Endodermal cell (in vitro differentiated cells): ENCODE measurements around the gene APBB1IP. TPM values are rescaled to one million over a fixed set of nuclear protein-coding genes. Genes with fewer than 3 reads are reported as not detected.
A peak's percentile ranks its signal among the peaks of the same experiment; 100 is the strongest.

Source experiments
- DNase-seq: peaks from one replicate; pipeline ENCODE4 v3.0.0-alpha.2; 2017
- H3K27ac ChIP-seq: 2 replicates; pipeline ENCODE4 v1.5.1; 2013; ENCODE audit warnings: mild to moderate bottlenecking, low read depth, low read length, moderate library complexity
- H3K27me3 ChIP-seq: 2 replicates; pipeline ENCODE4 v1.6.1; 2013; ENCODE audit warnings: mild to moderate bottlenecking, low read length, moderate library complexity; ENCODE audit not compliant: insufficient read depth, control insufficient read depth, poor library complexity, severe bottlenecking
- H3K36me3 ChIP-seq: 2 replicates; pipeline ENCODE4 v1.7.0; 2013; ENCODE audit warnings: mild to moderate bottlenecking, low read length, moderate library complexity; ENCODE audit not compliant: control insufficient read depth, insufficient read depth
- H3K4me1 ChIP-seq: one replicate; pipeline ENCODE4 v1.7.0; 2013; ENCODE audit warnings: low read length; ENCODE audit not compliant: control insufficient read depth, insufficient read depth
- H3K4me3 ChIP-seq: 2 replicates; pipeline ENCODE4 v1.5.1; 2013; ENCODE audit warnings: mild to moderate bottlenecking, low read length, moderate library complexity
- H3K9ac ChIP-seq: 2 replicates; pipeline ENCODE4 v1.6.1; 2013; ENCODE audit warnings: mild to moderate bottlenecking, low read length, moderate library complexity; ENCODE audit not compliant: poor library complexity, severe bottlenecking; ENCODE audit errors: extremely low read depth
- H3K9me3 ChIP-seq: 2 replicates; pipeline ENCODE4 v1.6.1; 2013; ENCODE audit warnings: mild to moderate bottlenecking, low read length, moderate library complexity; ENCODE audit not compliant: control insufficient read depth
- H3K27ac Mint-ChIP-seq: 2 replicates; pipeline ENCODE4 v1.8.0; 2020; ENCODE audit warnings: mixed read lengths
- H3K27me3 Mint-ChIP-seq: 2 replicates; pipeline ENCODE4 v1.8.0; 2021; ENCODE audit warnings: mild to moderate bottlenecking, mixed read lengths; ENCODE audit not compliant: insufficient read depth
- H3K36me3 Mint-ChIP-seq: 2 replicates; pipeline ENCODE4 v1.8.0; 2020; ENCODE audit warnings: low read depth, mixed read lengths
- H3K4me1 Mint-ChIP-seq: 2 replicates; pipeline ENCODE4 v1.8.0; 2020; ENCODE audit warnings: mixed read lengths
- H3K4me3 Mint-ChIP-seq: 2 replicates; pipeline ENCODE4 v1.8.0; 2020; ENCODE audit warnings: mild to moderate bottlenecking, moderate library complexity, mixed read lengths
- H3K9me3 Mint-ChIP-seq: 2 replicates; pipeline ENCODE4 v1.8.0; 2020; ENCODE audit warnings: mild to moderate bottlenecking, mixed read lengths
- WGBS, 2 experiments: methylation state at CpG; one replicate each; pipeline versions ENCODE4 v1.1.5 to v1.1.7; 2013; ENCODE audit warnings: missing lambda C conversion rate in 2 of 2, mixed read lengths in 1 of 2; ENCODE audit not compliant: insufficient coverage in 1 of 2, insufficient read length in 1 of 2; 5-methylcytosine and 5-hydroxymethylcytosine counted together
- total RNA-seq, 2 donors: library from RNA; stranded (reverse); fragmentation: NEBNext Ultra II Directional in 1 of 2; extraction: Animal tissue kit (Norgen Biotek cat#: 25700) in 1 of 2; gene quantifications; 2 replicates in 1 of 2; 3 replicates in 1 of 2; pipeline ENCODE4 v1.2.1, GENCODE V29; 2021
- TF ChIP-seq, protein P1 (sequence below): fragments of 200-600 bp; sonication (generic); conservative IDR thresholded peaks from 2 replicates; pipeline ENCODE4 v1.5.0; 2021; ENCODE audit warnings: antibody characterized with exemption, mild to moderate bottlenecking

APBB1IP gene
- total RNA-seq, 2 donors from 2014 or later = 0.24 TPM

DNA sequence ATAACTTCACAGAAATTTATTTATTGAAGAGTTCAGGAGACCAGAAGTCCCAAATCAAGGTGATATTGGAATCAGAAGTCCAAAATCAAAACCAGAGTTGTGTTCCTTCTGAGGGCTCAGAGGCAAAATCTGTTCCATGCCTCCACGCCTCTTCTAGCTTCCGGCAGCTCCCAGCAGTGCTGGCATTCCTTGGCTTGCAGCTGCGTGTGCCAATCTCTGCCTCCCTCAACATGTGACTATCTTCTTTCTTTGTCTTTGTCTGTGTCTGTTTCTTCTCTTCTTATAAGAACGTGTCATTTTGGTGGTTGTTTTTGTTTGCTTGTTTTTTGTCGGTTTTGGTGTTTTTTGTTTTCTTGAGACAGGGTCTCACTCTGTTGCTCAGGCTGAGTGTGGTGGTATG lies 116.1 kb downstream of the APBB1IP start:
- H3K4me3 Mint-ChIP-seq = no peak overlapping the region
- peaks cover 5% of the 10 kb centered on the region for H3K4me1 ChIP-seq
- no peaks in the 10 kb centered on the region for H3K27me3 ChIP-seq
- 93 to 100% methylated on average over 1 to 5 of the region's 5 CpGs for WGBS, 2 experiments
- H3K36me3 ChIP-seq = no peaks in the 10 kb centered on the region
- no peaks in the 10 kb centered on the region for H3K9me3 ChIP-seq
- no peaks in the 10 kb centered on the region for H3K36me3 Mint-ChIP-seq
- H3K9ac ChIP-seq = no peak overlapping the region
- no peaks in the 10 kb centered on the region for H3K9me3 Mint-ChIP-seq
- peaks cover 5% of the 10 kb centered on the region for H3K4me1 Mint-ChIP-seq
- no peaks in the 10 kb centered on the region for H3K27me3 Mint-ChIP-seq
- H3K27ac ChIP-seq = no peak overlapping the region
- DNase-seq = no peak
- TF ChIP-seq, protein P1, sequence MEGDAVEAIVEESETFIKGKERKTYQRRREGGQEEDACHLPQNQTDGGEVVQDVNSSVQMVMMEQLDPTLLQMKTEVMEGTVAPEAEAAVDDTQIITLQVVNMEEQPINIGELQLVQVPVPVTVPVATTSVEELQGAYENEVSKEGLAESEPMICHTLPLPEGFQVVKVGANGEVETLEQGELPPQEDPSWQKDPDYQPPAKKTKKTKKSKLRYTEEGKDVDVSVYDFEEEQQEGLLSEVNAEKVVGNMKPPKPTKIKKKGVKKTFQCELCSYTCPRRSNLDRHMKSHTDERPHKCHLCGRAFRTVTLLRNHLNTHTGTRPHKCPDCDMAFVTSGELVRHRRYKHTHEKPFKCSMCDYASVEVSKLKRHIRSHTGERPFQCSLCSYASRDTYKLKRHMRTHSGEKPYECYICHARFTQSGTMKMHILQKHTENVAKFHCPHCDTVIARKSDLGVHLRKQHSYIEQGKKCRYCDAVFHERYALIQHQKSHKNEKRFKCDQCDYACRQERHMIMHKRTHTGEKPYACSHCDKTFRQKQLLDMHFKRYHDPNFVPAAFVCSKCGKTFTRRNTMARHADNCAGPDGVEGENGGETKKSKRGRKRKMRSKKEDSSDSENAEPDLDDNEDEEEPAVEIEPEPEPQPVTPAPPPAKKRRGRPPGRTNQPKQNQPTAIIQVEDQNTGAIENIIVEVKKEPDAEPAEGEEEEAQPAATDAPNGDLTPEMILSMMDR = no peak
- H3K4me3 ChIP-seq = no peak overlapping the region
- no peak overlapping the region for H3K27ac Mint-ChIP-seq

- no peak overlapping the region for H3K4me3 ChIP-seq
- TF ChIP-seq, protein P1 = no peak
- H3K27ac ChIP-seq = no peak overlapping the region
- H3K4me3 Mint-ChIP-seq = no peak overlapping the region
- H3K4me1 ChIP-seq = peaks cover 5% of the 10 kb centered on the region
- no peak overlapping the region for H3K27ac Mint-ChIP-seq
- no peaks in the 10 kb centered on the region for H3K27me3 ChIP-seq
- no peak overlapping the region for H3K9ac ChIP-seq
- H3K4me1 Mint-ChIP-seq = peaks cover 5% of the 10 kb centered on the region
- 85 to 86% methylated on average over 8 of the region's 8 CpGs for WGBS, 2 experiments
- H3K36me3 ChIP-seq = no peaks in the 10 kb centered on the region
- H3K9me3 Mint-ChIP-seq = no peaks in the 10 kb centered on the region
- no peaks in the 10 kb centered on the region for H3K36me3 Mint-ChIP-seq
- DNase-seq = no peak
- H3K9me3 ChIP-seq = no peaks in the 10 kb centered on the region
- H3K27me3 Mint-ChIP-seq = no peaks in the 10 kb centered on the region
Measured at GRCh38 chr10:26555719-26556368, 117.7 kb downstream of the APBB1IP start.

- no peak overlapping the region for H3K4me3 ChIP-seq
- DNase-seq = peak; percentile 71
- no peak overlapping the region for H3K9ac ChIP-seq
- Mint-ChIP-seq H3K4me3 (no peak overlapping the region), H3K27me3 (no peaks in the 10 kb centered on the region), H3K4me1 (peaks cover 7% of the 10 kb centered on the region), H3K36me3 (no peaks in the 10 kb centered on the region), H3K9me3 (no peaks in the 10 kb centered on the region), H3K27ac (no peak overlapping the region)
- H3K36me3 ChIP-seq = no peaks in the 10 kb centered on the region
- no peak overlapping the region for H3K27ac ChIP-seq
- no peaks in the 10 kb centered on the region for H3K27me3 ChIP-seq
- TF ChIP-seq, protein P1 = peak; percentile 95
- peaks cover 5% of the 10 kb centered on the region for H3K4me1 ChIP-seq
- 15 to 33% methylated on average over 5 to 6 of the region's 9 CpGs for WGBS, 2 experiments
- no peaks in the 10 kb centered on the region for H3K9me3 ChIP-seq
Measured at GRCh38 chr10:26556748-26557640, 118.9 kb downstream of the APBB1IP start.
